ENCODE data around the gene CMTM7.

- TF ChIP-seq CTCF (IDR thresholded peaks at IDR 0.05): no peak
- TF ChIP-seq EZH2 (IDR thresholded peaks at IDR 0.05): no peak
Observed at GRCh38 chr3:32355751-32356291, 35.8 kb upstream of the CMTM7 start.

Measured in neural progenitor cell (in vitro differentiated cells).